GM21515 (cell line): ENCODE results near the gene UBE2S.
"Not testable (repeated sequence)": the region's sequence is repeated elsewhere in the genome, so short reads cannot be mapped to it uniquely, and the experiment has no call there.

Source experiments
- ATAC-seq: cut with Tn5 transposase; IDR thresholded peaks from one replicate; pipeline ENCODE4 v1.9.1; 2021; ENCODE audit not compliant: unreplicated experiment

Gene UBE2S

DNA sequence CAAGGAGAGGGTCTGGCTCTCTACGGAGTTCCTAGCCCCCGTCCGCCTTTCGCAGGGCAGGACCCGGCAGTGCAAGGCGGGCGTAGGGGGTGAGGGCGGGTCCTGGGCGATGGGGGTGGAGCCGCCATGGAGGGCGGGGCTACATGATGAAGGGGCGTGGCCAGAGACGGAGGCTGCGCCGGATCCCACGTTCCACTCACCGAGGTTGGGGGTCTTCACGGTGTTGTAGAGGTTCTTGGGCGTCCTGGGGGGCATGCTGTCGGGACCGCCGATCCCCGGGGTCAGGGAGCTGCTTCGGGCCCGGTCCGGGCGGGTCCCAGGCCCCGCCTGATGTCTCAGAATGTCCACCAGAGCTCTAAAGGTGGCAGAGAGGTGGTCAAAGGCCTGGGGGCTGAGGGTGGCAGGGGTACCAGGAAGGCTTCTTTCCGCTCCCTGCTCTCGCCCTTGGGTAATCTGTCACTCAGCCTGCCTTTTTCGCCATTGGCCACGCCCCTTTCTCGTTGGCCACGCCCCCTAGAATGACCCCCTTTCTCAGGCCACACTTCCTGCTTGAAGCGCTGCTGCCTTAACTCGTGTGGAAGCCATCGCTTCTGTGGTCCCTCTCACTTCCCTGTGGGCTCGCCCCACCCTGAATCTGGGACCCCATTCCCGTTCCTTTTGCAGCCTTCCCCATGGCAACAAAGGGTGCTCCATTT is 33.0 kb upstream of the UBE2S start:
- ATAC-seq = no peak

DNA sequence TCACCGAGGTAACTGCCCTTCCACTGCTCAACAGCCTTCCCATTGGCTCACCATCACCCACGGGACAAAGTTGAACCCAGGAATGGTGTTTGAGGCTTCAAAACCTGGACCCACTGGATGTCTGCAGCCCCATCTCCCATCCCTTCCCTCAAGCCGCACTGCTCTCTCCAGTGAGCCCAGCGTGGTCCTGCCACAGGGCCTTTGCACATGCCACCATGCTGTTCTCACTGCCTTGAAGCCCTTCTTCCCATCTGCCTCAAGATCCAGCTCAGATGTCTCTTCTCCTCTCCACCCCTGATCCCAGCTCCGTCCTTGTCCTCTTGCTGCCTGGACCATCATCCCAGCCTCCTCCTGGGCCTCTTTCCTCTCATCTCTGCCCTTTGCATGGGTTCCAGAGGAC is 31.5 kb upstream of the UBE2S start:
- no peak for ATAC-seq

DNA sequence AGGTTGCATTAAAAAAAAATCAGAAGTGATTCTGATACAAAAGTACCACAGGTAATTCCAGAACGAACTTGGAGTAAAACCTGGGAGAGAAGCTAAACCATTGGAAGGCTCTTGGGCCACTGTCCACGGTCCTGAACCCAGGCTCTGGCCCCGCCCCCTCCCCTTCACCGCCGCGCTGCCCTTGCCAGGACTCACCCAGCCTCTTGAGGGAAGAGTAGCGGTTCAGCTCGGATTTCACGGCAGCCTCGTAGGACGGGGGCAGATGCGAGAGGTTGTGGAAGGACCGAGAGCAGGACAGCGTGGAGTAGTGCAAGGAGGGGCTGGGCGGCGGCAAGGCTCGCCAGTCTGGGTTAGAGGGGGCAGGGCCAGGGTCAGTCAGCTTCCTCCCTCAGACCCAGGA is 29.8 kb upstream of the UBE2S start:
- no peak for ATAC-seq

DNA sequence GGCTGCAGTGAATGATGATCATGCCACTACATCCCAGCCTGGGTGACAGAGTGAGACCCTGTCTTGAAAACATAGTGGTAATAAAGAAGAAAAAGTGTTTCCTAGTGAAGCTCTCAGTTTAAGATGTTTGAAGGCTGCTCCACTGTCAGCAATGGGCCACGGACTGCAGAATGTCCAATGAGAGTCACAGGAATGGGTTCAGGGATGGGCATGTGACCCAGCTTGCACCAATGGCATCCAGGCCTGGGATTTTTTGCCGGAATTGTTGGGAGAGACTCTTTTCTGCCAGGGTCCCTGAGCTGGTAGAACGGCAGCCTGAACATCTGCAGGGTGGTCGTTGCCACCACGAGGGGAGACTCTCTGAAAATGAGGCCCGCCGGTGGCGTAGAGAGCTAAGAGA is 29.3 kb upstream of the UBE2S start:
- no peak for ATAC-seq

DNA sequence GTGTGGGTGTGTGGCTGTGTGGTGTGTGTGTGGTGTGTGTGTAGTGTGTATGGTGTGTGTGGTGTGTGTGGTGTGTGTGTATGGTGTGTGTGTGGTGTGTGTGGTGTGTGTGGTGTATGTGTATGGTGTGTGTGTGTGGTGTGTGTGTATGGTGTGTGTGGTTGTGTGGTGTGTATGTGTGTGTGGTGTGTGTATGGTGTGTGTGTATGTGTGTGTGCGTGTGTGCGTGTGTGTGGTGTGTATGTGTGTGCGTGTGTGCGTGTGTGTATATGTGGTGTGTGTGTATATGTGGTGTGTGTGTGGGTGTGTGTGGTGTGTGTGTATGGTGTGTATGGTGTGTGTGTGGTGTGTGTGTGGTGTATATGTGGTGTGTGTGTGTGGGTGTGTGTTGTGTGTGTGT is 27.4 kb upstream of the UBE2S start:
- ATAC-seq = no peak

DNA sequence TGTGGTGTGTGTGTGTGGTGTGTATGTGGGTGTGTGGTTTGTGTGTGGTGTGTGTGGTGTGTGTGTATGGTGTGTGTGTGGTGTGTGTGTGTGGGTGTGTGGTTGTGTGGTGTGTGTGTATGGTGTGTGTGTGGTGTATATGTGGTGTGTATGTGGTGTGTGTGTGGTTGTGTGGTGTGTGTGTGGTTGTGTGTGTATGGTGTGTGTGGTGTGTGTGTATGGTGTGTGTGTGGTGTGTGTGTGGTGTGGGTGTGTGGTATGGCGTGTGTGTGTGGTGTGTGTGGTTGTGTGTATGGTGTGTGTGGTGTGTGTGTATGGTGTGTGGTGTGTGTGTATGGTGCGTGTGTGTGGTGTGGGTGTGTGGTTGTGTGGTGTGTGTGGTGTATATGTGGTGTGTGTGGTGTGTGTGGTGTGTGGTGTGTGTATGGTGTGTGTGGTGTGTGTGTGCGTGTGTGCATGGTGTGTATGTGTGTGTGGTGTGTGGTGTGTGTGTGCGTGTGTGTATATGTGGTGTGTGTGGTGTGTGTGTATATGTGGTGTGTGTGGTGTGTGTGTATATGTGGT is 26.9 kb upstream of the UBE2S start:
- no peak for ATAC-seq

DNA sequence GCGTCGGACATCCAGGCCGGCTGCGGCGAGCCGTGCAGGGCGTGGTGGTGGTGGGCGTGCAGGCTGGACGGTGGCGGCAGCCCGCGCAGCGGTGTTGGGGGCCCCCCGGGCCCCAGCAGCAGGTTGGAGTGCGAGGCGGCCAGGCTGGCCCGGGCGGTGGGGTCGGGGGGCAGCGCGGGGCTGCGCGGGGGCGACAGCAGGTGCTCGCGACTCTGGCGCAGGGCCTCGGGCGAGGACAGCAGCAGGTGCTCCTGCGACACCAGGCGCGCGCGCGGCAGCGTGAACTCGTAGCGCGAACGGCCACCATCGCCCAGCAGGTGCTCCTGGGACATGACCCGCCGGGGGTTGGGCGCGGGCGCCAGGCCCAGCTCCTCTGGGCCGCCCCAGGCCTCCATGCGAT is 25.7 kb upstream of the UBE2S start:
- no peak for ATAC-seq

DNA sequence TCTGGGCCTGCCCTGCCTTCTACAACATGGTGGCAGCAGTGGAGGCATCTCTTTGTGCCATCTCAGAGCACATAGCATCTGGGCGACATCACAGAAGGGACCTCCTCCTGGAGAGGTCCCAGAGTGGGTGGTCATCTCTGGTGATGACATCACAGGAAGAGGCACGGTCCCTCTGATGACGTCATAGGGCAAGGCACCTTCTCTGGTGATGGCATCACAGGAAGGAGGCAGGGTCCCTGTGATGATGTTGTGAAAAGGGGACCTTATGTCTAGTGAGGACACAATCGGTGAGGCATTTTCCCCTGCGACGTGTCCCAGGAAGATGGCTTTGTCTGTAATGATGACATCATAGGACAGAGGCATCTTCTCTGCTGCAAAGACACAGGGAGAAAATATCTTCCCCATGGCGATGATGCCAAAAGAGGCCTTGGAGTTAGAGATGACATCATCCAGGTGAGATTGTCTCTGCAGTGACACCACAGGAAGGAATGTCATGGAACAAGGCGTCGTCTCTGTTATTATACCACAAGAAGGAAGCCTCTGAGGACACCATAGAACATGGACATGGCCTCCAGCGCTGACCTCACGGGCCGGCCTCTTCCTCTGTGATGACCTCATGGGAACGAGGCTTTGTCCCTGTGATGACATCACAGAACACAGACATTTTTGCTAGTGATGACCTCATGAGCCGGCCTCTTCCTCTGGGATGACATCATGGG is 24.8 kb upstream of the UBE2S start:
- ATAC-seq = no peak

DNA sequence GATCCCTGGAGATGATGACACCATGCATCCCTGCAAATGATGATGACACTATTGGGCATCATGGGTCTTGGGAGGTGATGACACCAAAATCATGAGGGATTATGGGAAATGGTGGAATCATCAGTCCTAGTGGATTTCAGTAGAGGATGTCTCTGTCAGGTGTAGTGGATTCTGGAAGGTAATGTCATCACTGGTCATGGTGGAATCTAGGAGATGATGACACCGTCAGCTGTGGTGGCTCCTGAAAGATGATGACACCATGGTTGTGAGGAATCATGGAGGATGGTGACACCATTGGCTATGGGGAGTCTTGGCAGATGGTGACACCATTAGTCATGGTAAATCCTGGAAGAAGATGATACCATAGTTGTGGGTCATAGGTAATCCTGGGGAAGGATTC is 23.6 kb upstream of the UBE2S start:
- no peak for ATAC-seq

DNA sequence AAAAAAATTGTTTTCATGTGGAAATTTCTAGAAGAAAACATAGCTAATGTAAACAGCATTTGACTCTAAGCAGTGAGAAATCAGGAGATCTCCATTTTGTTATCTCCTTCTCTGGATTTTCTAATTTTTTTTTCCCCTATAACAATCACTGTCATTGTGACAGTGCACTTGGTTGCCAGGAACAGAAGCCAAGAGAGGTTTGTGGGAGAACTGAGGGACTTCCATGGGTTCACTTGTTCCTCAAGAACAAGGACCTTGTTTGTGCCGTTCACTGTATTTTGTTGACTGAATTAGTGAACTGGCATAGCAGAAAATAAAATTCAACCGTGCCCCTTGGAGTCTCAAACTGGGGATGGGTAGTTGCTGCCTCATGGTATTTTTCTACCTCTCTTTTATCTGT is 18.5 kb upstream of the UBE2S start:
- no peak for ATAC-seq

DNA sequence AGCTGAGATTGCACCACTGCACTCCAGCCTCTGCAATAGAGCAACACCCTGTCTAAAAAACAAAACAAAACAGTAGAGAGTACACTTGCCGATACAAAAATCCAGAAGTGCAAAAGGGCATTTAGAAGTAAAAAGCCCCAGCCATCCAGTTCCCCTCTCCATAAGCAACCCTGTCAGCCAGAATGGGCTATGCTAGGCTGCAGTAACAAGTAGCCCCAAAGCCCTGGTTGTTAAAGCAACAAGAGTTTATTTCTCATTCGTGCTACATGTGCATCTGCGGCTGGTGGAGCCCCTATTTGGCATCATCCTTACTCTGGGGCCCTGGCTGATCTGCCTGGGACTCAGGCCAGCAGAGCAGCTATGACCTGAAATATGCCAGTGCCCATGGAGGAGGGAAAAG is 16.9 kb upstream of the UBE2S start:
- no peak for ATAC-seq

DNA sequence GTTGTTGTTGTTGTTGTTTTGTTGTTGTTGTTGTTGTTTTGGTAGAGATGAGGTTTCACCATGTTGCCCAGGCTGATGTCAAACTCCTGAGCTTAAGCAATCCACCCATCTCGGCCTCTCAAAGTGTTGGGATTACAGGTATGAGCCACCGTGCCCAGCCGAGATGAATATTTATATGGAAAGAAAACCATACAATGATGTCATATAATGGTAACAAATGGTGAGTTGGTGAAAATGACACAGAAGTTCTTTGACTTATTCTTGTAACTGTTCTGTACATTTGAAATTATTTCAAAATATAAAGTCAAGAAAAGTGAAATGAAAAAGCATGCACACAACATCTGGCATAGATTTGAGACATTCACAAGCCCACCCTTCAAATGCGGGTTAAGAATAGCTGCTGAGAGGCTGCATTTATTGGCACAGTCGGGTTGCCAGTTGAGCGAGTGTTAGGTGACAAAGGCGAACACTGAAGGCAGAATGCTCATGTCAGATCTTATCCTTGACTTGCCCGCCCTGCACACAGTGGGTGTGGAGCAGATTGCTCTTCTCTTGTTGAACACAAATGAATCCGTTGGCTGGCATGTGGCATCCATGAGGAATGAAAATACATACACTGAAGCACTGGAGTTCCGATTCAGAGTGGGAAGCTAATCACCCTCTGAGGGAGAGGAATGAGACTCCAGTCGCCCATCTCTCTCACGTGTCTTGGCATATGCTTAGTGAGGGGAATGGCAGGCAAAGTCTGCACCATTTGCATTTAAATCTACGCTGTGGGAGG is 15.8 kb upstream of the UBE2S start:
- ATAC-seq = no peak

DNA sequence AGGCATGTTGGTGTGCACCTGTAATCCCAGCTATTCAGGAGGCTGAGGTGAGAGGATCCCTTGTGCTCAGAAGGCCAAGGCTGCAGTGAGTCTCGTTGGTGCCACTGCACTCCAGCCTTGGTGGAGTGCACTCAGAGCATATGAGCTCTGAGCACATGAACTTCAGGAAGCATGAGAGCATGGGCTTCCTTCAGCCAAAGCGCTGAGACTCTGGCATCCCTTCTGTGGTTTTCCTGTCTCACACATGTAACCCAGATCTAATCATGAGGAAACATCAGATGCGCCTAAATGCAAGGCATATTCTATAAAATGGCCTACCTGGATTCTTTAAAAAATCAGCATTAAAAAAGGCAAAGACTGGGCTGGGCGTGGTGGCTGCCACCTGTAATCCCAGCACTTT is 13.7 kb upstream of the UBE2S start:
- ATAC-seq = not testable (repeated sequence)

DNA sequence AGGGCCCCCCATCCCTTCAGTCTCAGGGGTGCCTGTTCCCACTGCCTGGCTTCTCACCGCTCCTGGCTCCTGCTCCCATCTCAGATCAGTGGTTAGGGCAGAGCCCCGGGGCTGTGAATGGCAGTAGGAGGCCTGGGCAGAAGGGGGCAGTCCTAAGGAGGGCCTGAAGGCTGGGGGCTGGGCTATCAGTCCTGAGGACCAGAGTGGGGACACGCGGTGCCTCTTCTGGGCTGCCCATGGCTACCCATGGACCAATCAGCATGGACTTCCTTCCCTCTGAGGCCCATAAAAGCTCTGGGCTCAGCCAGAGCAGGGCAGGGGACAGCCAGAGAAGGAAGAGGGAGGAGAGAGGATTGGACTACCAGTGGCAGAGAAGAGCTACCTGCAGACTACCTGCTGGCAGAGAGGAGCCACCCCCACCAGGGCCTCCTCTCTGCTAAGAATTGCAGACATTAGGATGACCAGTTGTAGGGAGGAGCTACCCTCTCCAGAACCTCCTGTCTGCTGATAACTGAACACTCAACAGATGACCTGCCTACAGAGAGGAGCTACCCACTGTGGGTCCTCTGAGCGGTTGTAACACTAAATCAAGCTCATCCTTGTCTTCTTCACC is 12.1 kb upstream of the UBE2S start:
- no peak for ATAC-seq

DNA sequence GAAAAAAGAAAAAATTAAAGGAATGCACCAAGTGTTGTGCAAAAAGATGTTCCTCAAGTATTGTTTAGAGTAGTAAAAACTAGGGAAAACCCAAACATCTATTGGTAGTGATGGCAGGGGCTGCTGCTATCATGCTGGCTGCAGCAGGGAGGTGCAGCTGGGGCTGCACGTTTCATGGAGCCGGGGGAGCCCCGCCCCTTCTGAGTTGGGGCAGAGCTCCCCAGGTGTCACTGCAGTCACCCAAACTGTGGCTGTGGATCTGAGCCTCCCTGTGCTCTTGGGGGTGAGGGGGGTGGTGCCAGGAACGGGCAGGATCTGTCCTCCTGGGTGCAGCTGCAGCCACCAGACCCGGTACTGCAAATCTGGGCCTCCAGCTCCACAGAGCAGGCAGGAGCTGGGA is 11.5 kb upstream of the UBE2S start:
- no peak for ATAC-seq

DNA sequence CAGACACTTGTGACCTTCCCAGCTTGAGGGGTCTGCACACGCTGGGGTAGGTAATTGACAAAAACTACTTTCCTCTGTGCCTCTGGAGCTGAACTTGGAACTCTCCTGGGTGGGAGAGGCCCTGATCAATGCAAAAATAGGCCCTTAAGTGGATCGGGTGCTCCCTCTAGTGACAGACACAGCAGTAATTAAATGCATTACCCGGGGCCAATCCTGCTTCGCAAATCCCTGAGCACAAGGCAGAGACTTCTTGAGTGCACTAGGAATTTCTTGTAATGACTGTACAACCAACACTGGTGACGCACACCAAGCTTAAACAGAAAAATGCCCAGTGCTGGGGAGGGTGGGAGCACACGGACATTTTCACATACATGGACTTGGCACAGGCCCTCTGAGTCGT is 10.6 kb upstream of the UBE2S start:
- ATAC-seq = no peak

DNA sequence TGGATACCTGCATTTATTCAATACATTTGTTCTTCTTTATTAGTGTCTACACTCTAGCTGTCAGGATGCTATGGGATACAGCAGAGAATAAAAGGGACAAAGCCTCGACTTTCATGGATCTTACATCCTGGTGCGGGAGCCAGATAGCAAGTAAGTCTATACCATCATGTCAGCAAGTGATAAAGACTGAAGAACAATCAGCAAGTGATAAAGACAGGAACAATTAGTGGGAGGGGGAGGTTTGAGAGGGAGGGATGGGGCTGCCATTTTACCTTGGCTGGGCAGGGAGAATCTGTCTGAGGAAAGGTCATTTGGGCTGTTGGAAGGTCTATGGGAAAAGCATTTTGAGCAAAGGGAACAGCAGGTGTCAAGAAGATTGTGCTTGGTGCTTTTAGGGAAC is 2.6 kb upstream of the UBE2S start:
- ATAC-seq = no peak

DNA sequence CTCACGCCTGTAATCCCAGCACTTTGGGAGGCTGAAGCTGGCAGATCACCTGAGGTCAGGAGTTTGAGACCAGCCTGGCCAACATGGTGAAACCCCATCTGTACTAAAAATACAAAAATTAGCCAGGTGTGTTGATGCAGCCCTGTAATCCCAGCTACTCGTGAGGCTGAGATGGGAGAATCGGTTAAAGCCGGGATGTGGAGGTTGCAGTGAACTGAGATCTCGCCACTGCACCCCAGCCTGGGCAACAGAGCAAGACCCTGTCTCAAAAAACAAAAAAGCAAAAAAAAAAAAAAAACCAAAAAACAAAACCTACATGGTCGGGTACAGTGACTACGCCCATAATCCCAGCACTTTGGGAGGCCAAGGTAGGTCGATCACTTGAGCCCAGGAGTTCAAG is 1.6 kb upstream of the UBE2S start:
- not testable (repeated sequence) for ATAC-seq

DNA sequence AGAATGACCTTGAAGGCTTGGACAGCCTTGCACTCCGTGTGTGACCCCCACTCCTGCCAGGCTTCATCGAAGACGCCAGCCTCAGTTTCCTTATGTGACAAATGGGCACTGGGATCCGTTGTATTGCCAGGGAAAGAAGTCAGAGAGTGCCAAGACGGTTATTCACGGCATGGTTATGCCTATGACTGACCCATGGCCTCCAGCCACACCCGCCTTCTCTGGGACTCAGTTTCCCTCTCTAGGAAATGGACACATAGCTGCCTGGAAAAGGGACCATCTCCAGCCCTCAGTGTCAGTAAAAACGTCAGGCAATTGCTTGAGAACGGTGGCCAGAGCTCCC is 915 bp upstream of the UBE2S start:
- no peak for ATAC-seq

DNA sequence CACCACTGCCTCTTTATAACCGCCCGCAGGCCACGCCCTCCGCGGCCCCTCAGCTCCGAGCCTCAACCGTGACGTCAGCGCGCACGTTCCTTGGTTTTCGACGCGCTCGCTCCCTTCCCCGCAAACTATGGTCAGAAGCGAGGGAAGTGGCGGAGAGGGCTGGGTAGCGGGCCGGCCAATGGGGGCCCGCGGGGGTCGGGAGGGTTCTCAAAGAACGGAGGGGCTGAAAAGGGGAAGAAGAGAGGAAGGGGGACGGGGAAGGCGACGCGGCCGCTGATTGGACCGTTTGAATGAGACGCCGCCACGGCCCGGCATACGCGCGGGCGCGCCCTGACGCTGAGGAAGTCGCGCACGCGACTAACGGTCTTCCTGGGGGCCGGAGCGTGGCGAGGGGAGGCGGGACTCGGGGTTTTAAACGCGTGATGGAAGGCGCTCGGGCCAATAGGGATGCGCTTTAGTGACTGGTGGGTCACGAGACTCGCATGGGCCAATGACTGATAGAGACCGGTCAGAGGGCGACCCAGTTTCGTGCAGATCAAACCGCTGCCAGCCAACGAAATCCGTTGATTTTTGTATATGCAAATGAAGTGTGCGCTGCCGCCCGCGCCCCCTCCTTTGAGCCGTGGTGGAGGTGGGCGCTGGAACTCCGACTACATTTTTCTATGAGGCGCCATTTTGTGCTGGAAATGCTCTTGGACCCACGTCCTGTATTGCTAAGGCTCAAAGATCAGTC is 378 bp upstream of the UBE2S start:
- peak; percentile 84 for ATAC-seq
